ENCODE data around the gene NF1. TPM values are rescaled to one million over a fixed set of nuclear protein-coding genes. Genes with fewer than 3 reads are reported as not detected.

The NF1 gene
- total RNA-seq, 1 donor from 2014 or later, result 53.1 TPM

DNA sequence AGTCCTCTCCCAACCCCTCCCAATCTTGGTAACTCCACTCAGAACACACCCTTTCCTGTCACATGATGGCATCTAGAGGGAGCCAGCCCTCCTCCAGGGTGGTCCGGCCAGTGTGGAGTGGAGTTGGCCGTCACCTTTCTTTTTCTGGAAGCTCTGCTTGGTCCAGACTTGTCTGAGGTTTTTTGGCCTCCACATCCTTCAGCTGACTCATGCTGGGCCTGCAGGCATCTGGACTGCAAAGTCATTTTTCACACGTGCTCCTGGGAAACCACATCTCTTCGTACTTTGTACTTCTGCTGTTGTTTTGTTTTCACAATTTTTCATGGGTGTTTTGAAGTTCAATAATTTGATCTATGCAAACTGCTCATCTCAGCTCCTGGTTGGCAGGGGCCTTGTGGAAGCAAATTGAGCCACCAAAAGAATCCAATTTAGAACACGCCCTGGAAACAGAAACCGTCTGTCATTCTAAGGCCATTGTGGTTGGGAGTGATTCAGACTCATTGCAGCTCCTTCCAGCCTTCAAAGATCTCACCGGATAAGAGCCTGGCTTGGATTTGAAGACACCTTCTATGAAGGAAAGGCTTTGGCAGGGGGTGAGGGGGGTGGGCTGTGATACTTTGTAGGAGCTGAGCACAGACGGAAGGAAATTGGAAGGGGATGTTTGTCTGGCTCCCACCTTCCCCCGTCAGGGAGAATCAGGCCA, 42.4 kb upstream of the NF1 start:
- H3K36me3 ChIP-seq, result no peaks in the 10 kb centered on the region
- peaks cover 7% of the 10 kb centered on the region for H3K4me1 ChIP-seq
- H3K27ac ChIP-seq, result no peak overlapping the region
- DNase-seq, result no peak
- H3K27me3 ChIP-seq (ENCODE audit: low read depth), result no peaks in the 10 kb centered on the region
- intact Hi-C loops (cut with DNase I), result no loop called here
- ATAC-seq, result peak; percentile 57 to 76
- H3K4me3 ChIP-seq, result no peak overlapping the region
- no peak for TF ChIP-seq CTCF (IDR thresholded peaks at IDR 0.05)
- no peaks in the 10 kb centered on the region for H3K9me3 ChIP-seq

GRCh38 chr17:31053071-31053470, 41.7 kb upstream of the NF1 start:
- DNase-seq (no peak), ATAC-seq (no peak)
- H3K4me1 ChIP-seq, result peaks cover 7% of the 10 kb centered on the region
- no peak for TF ChIP-seq CTCF (IDR thresholded peaks at IDR 0.05)
- no peak overlapping the region for H3K4me3 ChIP-seq
- no peaks in the 10 kb centered on the region for H3K36me3 ChIP-seq
- no peaks in the 10 kb centered on the region for H3K9me3 ChIP-seq
- no peaks in the 10 kb centered on the region for H3K27me3 ChIP-seq (ENCODE audit: low read depth)
- H3K27ac ChIP-seq, result no peak overlapping the region
- intact Hi-C loops (cut with DNase I), result no loop called here

GRCh38 chr17:31054761-31055160, 40.0 kb upstream of the NF1 start:
- DNase-seq (no peak), ATAC-seq (no peak)
- Histone ChIP-seq H3K36me3 (no peaks in the 10 kb centered on the region), H3K4me3 (no peak overlapping the region), H3K27ac (no peak overlapping the region), H3K27me3 (ENCODE audit: low read depth) (no peaks in the 10 kb centered on the region), H3K4me1 (peaks cover 7% of the 10 kb centered on the region), H3K9me3 (no peaks in the 10 kb centered on the region)
- no peak for TF ChIP-seq CTCF (IDR thresholded peaks at IDR 0.05)
- intact Hi-C loops (cut with DNase I), result no loop called here

DNA sequence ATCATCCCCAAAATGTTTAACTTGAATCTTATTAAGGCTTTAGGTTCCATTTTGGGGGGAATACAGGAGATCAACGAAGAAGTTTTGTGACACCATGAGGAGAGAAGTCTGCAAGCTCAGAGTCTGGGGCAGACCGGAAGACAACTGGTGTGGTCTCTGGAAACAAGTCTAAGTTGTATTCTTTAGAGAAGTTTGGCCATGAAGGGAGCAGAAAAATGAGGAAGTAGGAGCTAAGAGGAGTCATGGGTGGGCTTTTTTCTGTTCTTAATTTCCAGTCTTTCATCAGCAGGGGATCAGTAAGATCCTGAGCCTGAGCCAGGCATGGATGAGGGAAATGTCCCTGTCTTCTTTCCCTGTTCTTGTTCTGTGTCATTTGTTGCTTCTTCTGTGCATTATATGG, 35.8 kb upstream of the NF1 start:
- Histone ChIP-seq H3K9me3 (no peaks in the 10 kb centered on the region), H3K36me3 (no peaks in the 10 kb centered on the region), H3K4me3 (no peak overlapping the region), H3K4me1 (no peaks in the 10 kb centered on the region), H3K27ac (no peak overlapping the region), H3K27me3 (ENCODE audit: low read depth) (no peaks in the 10 kb centered on the region)
- DNase-seq (no peak), ATAC-seq (no peak)
- TF ChIP-seq CTCF (IDR thresholded peaks at IDR 0.05), result no peak
- intact Hi-C loops (cut with DNase I), result no loop called here

- no peaks in the 10 kb centered on the region for H3K27me3 ChIP-seq (ENCODE audit: low read depth)
- H3K4me1 ChIP-seq, result no peaks in the 10 kb centered on the region
- H3K4me3 ChIP-seq, result no peak overlapping the region
- intact Hi-C loops (cut with DNase I), result no loop called here
- H3K9me3 ChIP-seq, result no peaks in the 10 kb centered on the region
- ATAC-seq (no peak), DNase-seq (no peak)
- no peak overlapping the region for H3K27ac ChIP-seq
- TF ChIP-seq CTCF (IDR thresholded peaks at IDR 0.05), result no peak
- no peaks in the 10 kb centered on the region for H3K36me3 ChIP-seq
Observed at GRCh38 chr17:31060791-31061550, 33.8 kb upstream of the NF1 start.

Data from lower lobe of right lung (tissue), 2 donors.